K562 (cell line): ENCODE measurements around the gene SLC1A2. TPM values are rescaled to one million over a fixed set of nuclear protein-coding genes. Genes with fewer than 3 reads are reported as not detected.

Experiments
- ATAC-seq: fragments of 200-7000 bp; cut with Tn5 transposase; 3 replicates; pipeline ENCODE4 v1.9.1; 2020; ENCODE audit warnings: moderate library complexity
- BruUV-seq: library from RNA; stranded (reverse); fragments of 400-500 nt; replicated peaks from 2 replicates; lab custom pipeline; 2021; lab: Mats Ljungman, UMichigan
- CTCF ChIA-PET: fragments of 300-600 bp; formaldehyde crosslinking; extraction: SDS; loops from one replicate; lab custom pipeline; 2021; ENCODE audit warnings: low intra/inter-chr PET ratio; lab: Yijun Ruan, JAX
- POLR2A ChIA-PET: fragments of 300-600, 350-650 bp; sonication (Branson Sonifier 250); formaldehyde crosslinking; extraction: SDS; loops from one replicate; lab custom pipeline; 2021; ENCODE audit warnings: antibody characterized with exemption, inconsistent platforms; lab: Yijun Ruan, JAX
- DNase-seq, 4 experiments: peaks; one replicate each; pipeline versions ENCODE4 v3.0.0 to v3.0.0-alpha.2; 2011 to 2018; ENCODE audit warnings: low spot score in 3 of 4, mixed read lengths in 3 of 4; ENCODE audit errors: extremely low read depth in 1 of 4
- FAIRE-seq: peaks from 2 replicates; lab custom pipeline; 2011; peaks lifted over from hg19 to GRCh38; lab: Jason Lieb, UNC
- H2AFZ ChIP-seq: 2 replicates; pipeline ENCODE4 v1.6.0; 2011; ENCODE audit warnings: low read depth, low read length, control low read depth, inconsistent platforms
- H3K27ac ChIP-seq: fragments of 200-600 bp; 3 replicates; pipeline ENCODE4 v1.8.0; 2011; ENCODE audit warnings: low read depth, mild to moderate bottlenecking, control low read depth, inconsistent platforms, low read length, moderate library complexity, mixed read lengths; ENCODE audit errors: extremely low read depth
- H3K27me3 ChIP-seq, 2 experiments: fragments of 300-600 bp in 1 of 2; 2 replicates in 1 of 2; 3 replicates in 1 of 2; pipeline versions ENCODE4 v1.6.0 to v1.8.0; 2011; ENCODE audit warnings: inconsistent platforms in 2 of 2, low read length in 2 of 2, mild to moderate bottlenecking in 1 of 2, mixed read lengths in 1 of 2, moderate library complexity in 1 of 2; ENCODE audit not compliant: control insufficient read depth in 2 of 2, insufficient read depth in 2 of 2
- H3K36me3 ChIP-seq: fragments of 300-600 bp; 3 replicates; pipeline ENCODE4 v1.8.0; 2011; ENCODE audit warnings: mild to moderate bottlenecking, low read length, inconsistent platforms; ENCODE audit not compliant: control insufficient read depth, insufficient read depth
- H3K4me1 ChIP-seq, 2 experiments: fragments of 200-600 bp in 1 of 2; replicated peaks in 1 of 2; 2 replicates in 1 of 2; 3 replicates in 1 of 2; pipeline versions ENCODE4 v1.5.1 to v1.8.0; 2011; ENCODE audit warnings: inconsistent platforms in 2 of 2, low read length in 2 of 2, mild to moderate bottlenecking in 1 of 2, mixed read lengths in 1 of 2, moderate library complexity in 1 of 2; ENCODE audit not compliant: control insufficient read depth in 2 of 2, insufficient read depth in 2 of 2
- H3K4me2 ChIP-seq: 2 replicates; pipeline ENCODE4 v1.6.1; 2011; ENCODE audit warnings: low read length, control low read depth, inconsistent platforms, mixed read lengths; ENCODE audit not compliant: insufficient read depth
- H3K4me3 ChIP-seq: fragments of 200-600 bp; sonication (generic), shearing (Covaris generic); 2 replicates; pipeline ENCODE4 v1.5.1; 2016; ENCODE audit warnings: control low read depth, inconsistent platforms
- H3K79me2 ChIP-seq: fragments of 200-600 bp; 3 replicates; pipeline ENCODE4 v1.8.0; 2011; ENCODE audit warnings: low read length, inconsistent platforms; ENCODE audit not compliant: control insufficient read depth, insufficient read depth
- H3K9ac ChIP-seq, 2 experiments: 2 replicates each; pipeline versions ENCODE4 v1.6.0 to v1.6.1; 2011; ENCODE audit warnings: low read depth in 2 of 2, low read length in 2 of 2, control low read depth in 1 of 2, inconsistent platforms in 1 of 2, mild to moderate bottlenecking in 1 of 2, mixed read lengths in 1 of 2; ENCODE audit not compliant: insufficient read depth in 1 of 2
- H3K9me1 ChIP-seq: one replicate; pipeline ENCODE4 v1.6.0; 2011; ENCODE audit warnings: inconsistent platforms, mild to moderate bottlenecking, low read length, moderate library complexity; ENCODE audit not compliant: control insufficient read depth, insufficient read depth
- H3K9me3 ChIP-seq: replicated peaks from 2 replicates; pipeline ENCODE4 v1.5.1; 2011; ENCODE audit warnings: low read depth, low read length, inconsistent platforms; ENCODE audit not compliant: control insufficient read depth, insufficient read depth
- H4K20me1 ChIP-seq: replicated peaks from 2 replicates; pipeline ENCODE4 v1.6.1; 2011; ENCODE audit warnings: low read length, inconsistent platforms, mixed read lengths; ENCODE audit not compliant: control insufficient read depth, insufficient read depth
- AFF4 ChIP-seq: sonication (generic); formaldehyde crosslinking; IDR thresholded peaks from 2 replicates; pipeline ENCODE4 v1.8.0; 2023; ENCODE audit warnings: mild to moderate bottlenecking, missing genetic modification reagents
- BCOR ChIP-seq: fragments of 450-650 bp; IDR thresholded peaks from 2 replicates; pipeline ENCODE4 v1.6.1; 2016
- KDM4B ChIP-seq, 2 experiments: fragments of 450-650 bp in 1 of 2; sonication (generic) in 1 of 2; IDR thresholded peaks; 2 replicates each; pipeline ENCODE4 v1.6.1; 2016 to 2017; ENCODE audit warnings: borderline replicate concordance in 2 of 2, antibody characterized with exemption in 1 of 2, low read depth in 1 of 2, mild to moderate bottlenecking in 1 of 2
- NFIC ChIP-seq: fragments of 450-650 bp; IDR thresholded peaks from 2 replicates; pipeline ENCODE4 v1.6.1; 2017; ENCODE audit warnings: mild to moderate bottlenecking, inconsistent platforms
- RCOR1 ChIP-seq, 2 experiments: IDR thresholded peaks; 2 replicates each; pipeline ENCODE4 v1.6.1; 2012; ENCODE audit warnings: low read depth in 2 of 2, low read length in 2 of 2, borderline replicate concordance in 1 of 2, improper control_type of control experiment in 1 of 2
- WGBS: fragments of 100-300 bp; shearing (Covaris generic); methylation state at CpG from one replicate; pipeline ENCODE4 v1.1.6; 2016; ENCODE audit warnings: low coverage, mixed read lengths; ENCODE audit not compliant: insufficient coverage; ENCODE audit errors: missing lambda C conversion rate; 5-methylcytosine and 5-hydroxymethylcytosine counted together
- in situ Hi-C: fragments of 300-500 bp; cut with MboI; formaldehyde crosslinking; loops from 4 replicates; pipeline ENCODE4 v1.15.0; 2018; ENCODE audit warnings: inconsistent platforms, mixed read lengths
- intact Hi-C: fragments of 100-400 bp; cut with micrococcal nuclease; formaldehyde crosslinking; loops from 2 replicates; pipeline ENCODE4 v1.14.2; 2022
- polyA plus RNA-seq, 8 experiments: library from polyadenylated mRNA; depleted of rRNA in 4 of 8; stranded (reverse) in 5 of 8; unstranded in 3 of 8; fragments of >200 nt; fragmentation: Nextera tagmentation in 2 of 8; fragmentation: Illumina TruSeq in 1 of 8; extraction: Ambion mirVana in 2 of 8; extraction: Trizol in 1 of 8; gene quantifications; 2 replicates each; pipeline versions ENCODE4 v1.2.1 to v1.2.3, GENCODE V29; 2011 to 2014; ENCODE audit warnings: inconsistent platforms in 1 of 8, missing spikeins in 1 of 8
- total RNA-seq, 7 experiments: library from RNA; depleted of rRNA in 6 of 7; stranded (reverse); fragments of >200 nt in 6 of 7; fragmentation: Illumina TruSeq in 2 of 7; extraction: Trizol in 2 of 7; gene quantifications; 2 replicates each; pipeline versions ENCODE4 v1.2.1 to v1.2.3, GENCODE V29; 2011 to 2021; ENCODE audit warnings: low replicate concordance in 1 of 7

Gene SLC1A2
- total and polyA plus RNA-seq, 9 of the 15 experiments (the other 6 are each of a cell fraction or from before 2014, with no cell fraction given) = 0.03 to 0.07 (median 0.04) TPM; not detected in 5

GRCh38 chr11:35454362-35454761 is 35.0 kb upstream of the SLC1A2 start (continued):
- no peak for TF ChIP-seq KDM4B (IDR thresholded peaks at IDR 0.05; ENCODE audit: borderline replicate concordance in 2 of 2, low read depth in 1 of 2)
- TF ChIP-seq BCOR = no peak
- peak in 1 of 2 experiments; percentile 16; a peak in 1 of 4 replicates for TF ChIP-seq RCOR1 (IDR thresholded peaks at IDR 0.05; ENCODE audit: borderline replicate concordance in 1 of 2, low read depth in 2 of 2, low read length in 2 of 2)

- Histone ChIP-seq H3K9ac (no peak overlapping the region), H3K4me1 (no peaks in the 10 kb centered on the region), H3K9me3 (no peaks in the 10 kb centered on the region), H3K27me3 (peaks cover 0 to 15% of the 10 kb centered on the region in 2 experiments; a peak in 2 of 5 replicates), H3K79me2 (no peaks in the 10 kb centered on the region), H3K36me3 (no peaks in the 10 kb centered on the region), H4K20me1 (no peaks in the 10 kb centered on the region), H3K9me1 (no peaks in the 10 kb centered on the region), H3K4me2 (no peak overlapping the region), H2AFZ (no peak overlapping the region), H3K4me3 (no peak overlapping the region), H3K27ac (no peak overlapping the region)
- no TSS peak for BruUV-seq
- POLR2A ChIA-PET = no interaction called here
- TF ChIP-seq NFIC (peak; percentile 33; the same call in 1 of the 2 replicates), AFF4 (no peak)
- 0% methylated on average over 2 of the region's 2 CpGs for WGBS
- intact Hi-C loops = no loop called here
- in situ Hi-C loops = no loop called here
- FAIRE-seq (no peak), ATAC-seq (no peak), DNase-seq (no peak)
- CTCF ChIA-PET = no interaction called here
Measured at GRCh38 chr11:35436581-35437250, 17.4 kb upstream of the SLC1A2 start.
